Activated CD4-positive, alpha-beta T cell treated with anti-CD3 and anti-CD28 coated beads for 4 hours (primary cell): ENCODE results near the gene C5orf46.
"Not testable (repeated sequence)": the region's sequence is repeated elsewhere in the genome, so short reads cannot be mapped to it uniquely, and the experiment has no call there.

Source experiments
- DNase-seq, 2 donors: peaks; one replicate each; pipeline ENCODE4 v3.0.0-alpha.2; 2020

The C5orf46 gene

GRCh38 chr5:147906326-147907095, at the start of gene C5orf46:
C5orf46 (minus strand) TSS chr5:147906538; CDS start chr5:147906501, 37 bp downstream.
- DNase-seq: no peak

- no peak for DNase-seq
Measured at GRCh38 chr5:147954971-147955370, 48.6 kb upstream of the C5orf46 start.

GRCh38 chr5:147949711-147950573, 43.6 kb upstream of the C5orf46 start:
- DNase-seq: no peak

GRCh38 chr5:147946658-147947274, 40.4 kb upstream of the C5orf46 start:
- not testable (repeated sequence) for DNase-seq

GRCh38 chr5:147939431-147940114, 33.2 kb upstream of the C5orf46 start:
- no peak for DNase-seq

- no peak for DNase-seq
Measured at GRCh38 chr5:147935032-147935431, 28.7 kb upstream of the C5orf46 start.

- DNase-seq: no peak
Measured at GRCh38 chr5:147930769-147931168, 24.4 kb upstream of the C5orf46 start.

- no peak for DNase-seq
Measured at GRCh38 chr5:147927901-147928300, 21.6 kb upstream of the C5orf46 start.

- DNase-seq: no peak
Measured at GRCh38 chr5:147925020-147925419, 18.7 kb upstream of the C5orf46 start.

GRCh38 chr5:147921136-147921535, 14.8 kb upstream of the C5orf46 start:
- no peak for DNase-seq

GRCh38 chr5:147920420-147921030, 14.2 kb upstream of the C5orf46 start:
- no peak for DNase-seq

GRCh38 chr5:147918899-147919298, 12.6 kb upstream of the C5orf46 start:
- no peak for DNase-seq

- no peak for DNase-seq
Measured at GRCh38 chr5:147918101-147918685, 11.9 kb upstream of the C5orf46 start.

- DNase-seq: no peak
Measured at GRCh38 chr5:147913786-147914185, 7.4 kb upstream of the C5orf46 start.

GRCh38 chr5:147912011-147912410, 5.7 kb upstream of the C5orf46 start:
- DNase-seq: no peak

GRCh38 chr5:147911427-147911826, 5.1 kb upstream of the C5orf46 start:
- no peak for DNase-seq

- DNase-seq: no peak
Measured at GRCh38 chr5:147904110-147904509, 2.2 kb downstream of the C5orf46 start.

GRCh38 chr5:147902609-147903115, 3.7 kb downstream of the C5orf46 start:
- DNase-seq: no peak

GRCh38 chr5:147901599-147902039, 4.7 kb downstream of the C5orf46 start:
- no peak for DNase-seq

- no peak for DNase-seq
Measured at GRCh38 chr5:147898875-147899401, 7.4 kb downstream of the C5orf46 start.

GRCh38 chr5:147895864-147896263, 10.5 kb downstream of the C5orf46 start:
- no peak for DNase-seq
